SK-N-MC (cell line): Measurements from ENCODE around the gene PRPF31.

Experiments
- EZH2 ChIP-seq: fragments of 200-600 bp; sonication (generic); IDR thresholded peaks from one replicate; pipeline ENCODE4 v1.6.1; 2017; ENCODE audit warnings: antibody characterized with exemption
- POLR2AphosphoS5 ChIP-seq: IDR thresholded peaks from 2 replicates; pipeline ENCODE4 v1.6.1; 2012; ENCODE audit warnings: mild to moderate bottlenecking, low read depth, low read length, borderline replicate concordance

- TF ChIP-seq POLR2AphosphoS5 (no peak), EZH2 (no peak)
Measured at GRCh38 chr19:54073829-54074228, 41.7 kb upstream of the PRPF31 start.
